ENCODE measurements around the gene CDC42BPA.
"Not testable (repeated sequence)": the region's sequence is repeated elsewhere in the genome, so short reads cannot be mapped to it uniquely, and the experiment has no call there.

CDC42BPA gene

GRCh38 chr1:227297073-227297793 lies 21.1 kb downstream of the CDC42BPA start:
- H3K4me3 ChIP-seq (ENCODE audit: low read length) = no peak overlapping the region
- DNase-seq (ENCODE audit: low read depth) = no peak
- TF ChIP-seq CTCF (conservative IDR thresholded peaks at IDR 0.05; ENCODE audit: low read length) = no peak

GRCh38 chr1:227295609-227296008 lies 22.7 kb downstream of the CDC42BPA start:
- no peak for DNase-seq (ENCODE audit: low read depth)
- H3K4me3 ChIP-seq (ENCODE audit: low read length) = no peak overlapping the region
- no peak for TF ChIP-seq CTCF (conservative IDR thresholded peaks at IDR 0.05; ENCODE audit: low read length)

- TF ChIP-seq CTCF (conservative IDR thresholded peaks at IDR 0.05; ENCODE audit: low read length) = no peak
- H3K4me3 ChIP-seq (ENCODE audit: low read length) = no peak overlapping the region
- no peak for DNase-seq (ENCODE audit: low read depth)
Measured at GRCh38 chr1:227285745-227286144, 32.5 kb downstream of the CDC42BPA start.

GRCh38 chr1:227281371-227281770 lies 36.9 kb downstream of the CDC42BPA start:
- H3K4me3 ChIP-seq (ENCODE audit: low read length) = no peak overlapping the region
- no peak for DNase-seq (ENCODE audit: low read depth)
- TF ChIP-seq CTCF (conservative IDR thresholded peaks at IDR 0.05; ENCODE audit: low read length) = no peak

GRCh38 chr1:227280836-227281235 lies 37.5 kb downstream of the CDC42BPA start:
- TF ChIP-seq CTCF (conservative IDR thresholded peaks at IDR 0.05; ENCODE audit: low read length) = no peak
- H3K4me3 ChIP-seq (ENCODE audit: low read length) = no peak overlapping the region
- no peak for DNase-seq (ENCODE audit: low read depth)

- H3K4me3 ChIP-seq (ENCODE audit: low read length); DNase-seq (ENCODE audit: low read depth): not testable (repeated sequence)
Measured at GRCh38 chr1:227276156-227276693, 42.1 kb downstream of the CDC42BPA start.

GRCh38 chr1:227273557-227273956 lies 44.7 kb downstream of the CDC42BPA start:
- DNase-seq (ENCODE audit: low read depth) = no peak
- TF ChIP-seq CTCF (conservative IDR thresholded peaks at IDR 0.05; ENCODE audit: low read length) = no peak
- no peak overlapping the region for H3K4me3 ChIP-seq (ENCODE audit: low read length)

All from AG10803 (cell line).